Mesendoderm (in vitro differentiated cells): ENCODE measurements around the gene TLR3.

Experiments
- DNase-seq: peaks from one replicate; pipeline ENCODE4 v3.0.0; 2013
- H2AK5ac ChIP-seq: 2 replicates; pipeline ENCODE4 v1.6.1; 2013; ENCODE audit warnings: low read length, inconsistent platforms
- H2BK120ac ChIP-seq: 2 replicates; pipeline ENCODE4 v1.6.1; 2013; ENCODE audit warnings: low read depth, mild to moderate bottlenecking, low read length, moderate library complexity, mixed read lengths
- H2BK15ac ChIP-seq: replicated peaks from 2 replicates; pipeline ENCODE4 v1.6.1; 2013; ENCODE audit warnings: low read depth, mild to moderate bottlenecking, moderate library complexity
- H2BK5ac ChIP-seq: 2 replicates; pipeline ENCODE4 v1.6.1; 2013; ENCODE audit warnings: low read length, inconsistent platforms
- H3K18ac ChIP-seq: 2 replicates; pipeline ENCODE4 v1.6.1; 2013; ENCODE audit warnings: mild to moderate bottlenecking, low read length, mixed read lengths
- H3K23ac ChIP-seq: one replicate; pipeline ENCODE4 v1.6.1; 2013; ENCODE audit warnings: low read length
- H3K27ac ChIP-seq: 2 replicates; pipeline ENCODE4 v1.5.1; 2013; ENCODE audit warnings: low read depth, mild to moderate bottlenecking, inconsistent platforms, low read length, moderate library complexity
- H3K27me3 ChIP-seq: 2 replicates; pipeline ENCODE4 v1.6.1; 2013; ENCODE audit warnings: low read length, control low read depth, mild to moderate bottlenecking, inconsistent platforms; ENCODE audit not compliant: insufficient read depth, poor library complexity
- H3K36me3 ChIP-seq: 2 replicates; pipeline ENCODE4 v1.6.1; 2013; ENCODE audit warnings: low read length, inconsistent platforms; ENCODE audit not compliant: control insufficient read depth, insufficient read depth
- H3K4ac ChIP-seq: one replicate; pipeline ENCODE4 v1.6.1; 2013; ENCODE audit warnings: low read depth, mild to moderate bottlenecking, low read length, moderate library complexity
- H3K4me1 ChIP-seq: 2 replicates; pipeline ENCODE4 v1.6.1; 2013; ENCODE audit warnings: low read depth, low read length, inconsistent platforms; ENCODE audit not compliant: control insufficient read depth
- H3K4me2 ChIP-seq: 2 replicates; pipeline ENCODE4 v1.6.1; 2013; ENCODE audit warnings: low read length
- H3K4me3 ChIP-seq: 2 replicates; pipeline ENCODE4 v1.5.1; 2013; ENCODE audit warnings: mild to moderate bottlenecking, low read length
- H3K56ac ChIP-seq: one replicate; pipeline ENCODE4 v1.6.1; 2013; ENCODE audit warnings: low read length
- H3K79me1 ChIP-seq: 2 replicates; pipeline ENCODE4 v1.6.1; 2013; ENCODE audit warnings: low read length, inconsistent platforms
- H3K79me2 ChIP-seq: 2 replicates; pipeline ENCODE4 v1.6.1; 2013; ENCODE audit warnings: mild to moderate bottlenecking, low read length; ENCODE audit not compliant: control insufficient read depth, insufficient read depth
- H3K9ac ChIP-seq: 2 replicates; pipeline ENCODE4 v1.6.1; 2013; ENCODE audit warnings: low read length, inconsistent platforms
- H4K5ac ChIP-seq: one replicate; pipeline ENCODE4 v1.6.1; 2013; ENCODE audit warnings: low read length
- H4K8ac ChIP-seq: one replicate; pipeline ENCODE4 v1.6.1; 2013; ENCODE audit warnings: low read depth, mild to moderate bottlenecking, control low read depth, low read length, moderate library complexity
- WGBS: extraction: QIAGEN DNeasy Blood & Tissue Kit; methylation state at CpG from one replicate; pipeline ENCODE4 v1.1.7; 2013; ENCODE audit warnings: low lambda C conversion rate, missing lambda C conversion rate; ENCODE audit not compliant: insufficient coverage; ENCODE audit errors: extremely low coverage; 5-methylcytosine and 5-hydroxymethylcytosine counted together

The TLR3 gene

GRCh38 chr4:186023975-186024374, 45.0 kb upstream of the TLR3 start:
- Histone ChIP-seq H3K9ac (no peak overlapping the region), H3K4me1 (no peaks in the 10 kb centered on the region), H3K23ac (no peak overlapping the region), H2BK15ac (no peak overlapping the region), H4K5ac (no peak overlapping the region), H3K27ac (no peak overlapping the region), H3K79me2 (no peaks in the 10 kb centered on the region), H3K36me3 (no peaks in the 10 kb centered on the region), H3K56ac (no peak overlapping the region), H3K18ac (no peak overlapping the region), H2BK120ac (no peak overlapping the region), H3K27me3 (no peaks in the 10 kb centered on the region), H3K4me3 (no peak overlapping the region), H3K4me2 (no peak overlapping the region), H3K79me1 (no peaks in the 10 kb centered on the region), H2BK5ac (no peak overlapping the region), H3K4ac (no peak overlapping the region), H4K8ac (no peak overlapping the region), H2AK5ac (no peak overlapping the region)
- no peak for DNase-seq
- WGBS = no CpG with 5 or more reads among the region's 14 CpGs

- no peak overlapping the region for H3K18ac ChIP-seq
- DNase-seq = no peak
- no CpG with 5 or more reads among the region's 15 CpGs for WGBS
Observed at GRCh38 chr4:186024637-186025407, 44.1 kb upstream of the TLR3 start.

GRCh38 chr4:186025408-186025690, 43.6 kb upstream of the TLR3 start:
- H3K9ac ChIP-seq = no peak overlapping the region
- no peak overlapping the region for H3K4me3 ChIP-seq
- H3K56ac ChIP-seq = no peak overlapping the region
- no peak overlapping the region for H3K27ac ChIP-seq
- no peak overlapping the region for H3K4ac ChIP-seq
- H2BK15ac ChIP-seq = no peak overlapping the region
- H3K27me3 ChIP-seq = no peaks in the 10 kb centered on the region
- H2AK5ac ChIP-seq = no peak overlapping the region
- H4K8ac ChIP-seq = no peak overlapping the region
- peaks cover 2% of the 10 kb centered on the region for H3K4me1 ChIP-seq
- H3K23ac ChIP-seq = no peak overlapping the region
- no peak for DNase-seq
- no peak overlapping the region for H2BK5ac ChIP-seq
- no peaks in the 10 kb centered on the region for H3K36me3 ChIP-seq
- no peak overlapping the region for H3K4me2 ChIP-seq
- H4K5ac ChIP-seq = no peak overlapping the region
- no peak overlapping the region for H3K18ac ChIP-seq
- H3K79me1 ChIP-seq = no peaks in the 10 kb centered on the region
- WGBS = no CpG with 5 or more reads among the region's 7 CpGs
- H2BK120ac ChIP-seq = no peak overlapping the region
- no peaks in the 10 kb centered on the region for H3K79me2 ChIP-seq

More at GRCh38 chr4:186024637-186025407, 44.1 kb upstream of the TLR3 start:
- H2BK5ac ChIP-seq = no peak overlapping the region
- no peak overlapping the region for H3K9ac ChIP-seq
- H3K56ac ChIP-seq = no peak overlapping the region
- no peak overlapping the region for H2AK5ac ChIP-seq
- no peak overlapping the region for H3K23ac ChIP-seq
- no peaks in the 10 kb centered on the region for H3K36me3 ChIP-seq
- no peaks in the 10 kb centered on the region for H3K79me1 ChIP-seq
- no peak overlapping the region for H3K27ac ChIP-seq
- no peak overlapping the region for H2BK15ac ChIP-seq
- H3K4me1 ChIP-seq = no peaks in the 10 kb centered on the region
- H3K4me3 ChIP-seq = no peak overlapping the region
- no peaks in the 10 kb centered on the region for H3K79me2 ChIP-seq
- H4K8ac ChIP-seq = no peak overlapping the region
- H3K4ac ChIP-seq = no peak overlapping the region
- no peak overlapping the region for H4K5ac ChIP-seq
- H2BK120ac ChIP-seq = no peak overlapping the region
- H3K4me2 ChIP-seq = no peak overlapping the region
- no peaks in the 10 kb centered on the region for H3K27me3 ChIP-seq

- Histone ChIP-seq H2BK120ac (no peak overlapping the region), H3K56ac (no peak overlapping the region), H3K79me2 (no peaks in the 10 kb centered on the region), H3K18ac (no peak overlapping the region), H2AK5ac (no peak overlapping the region), H3K4me2 (no peak overlapping the region), H2BK5ac (no peak overlapping the region), H4K5ac (no peak overlapping the region), H3K9ac (no peak overlapping the region), H3K23ac (no peak overlapping the region), H3K4ac (no peak overlapping the region), H3K4me1 (peaks cover 11% of the 10 kb centered on the region), H3K4me3 (no peak overlapping the region), H3K36me3 (no peaks in the 10 kb centered on the region), H2BK15ac (no peak overlapping the region), H3K79me1 (no peaks in the 10 kb centered on the region), H3K27me3 (no peaks in the 10 kb centered on the region), H4K8ac (no peak overlapping the region), H3K27ac (no peak overlapping the region)
- no peak for DNase-seq
- no CpG with 5 or more reads among the region's 5 CpGs for WGBS
Observed at GRCh38 chr4:186027405-186027804, 41.6 kb upstream of the TLR3 start.

- Histone ChIP-seq H3K4me3 (no peak overlapping the region), H3K4me2 (no peak overlapping the region), H3K9ac (no peak overlapping the region), H3K56ac (peak overlapping the region; percentile 37), H3K23ac (no peak overlapping the region), H2BK120ac (no peak overlapping the region), H2BK5ac (no peak overlapping the region), H3K4me1 (peaks cover 13% of the 10 kb centered on the region), H3K27me3 (no peaks in the 10 kb centered on the region), H3K79me1 (no peaks in the 10 kb centered on the region), H3K79me2 (no peaks in the 10 kb centered on the region), H2BK15ac (no peak overlapping the region), H3K4ac (no peak overlapping the region), H2AK5ac (no peak overlapping the region), H3K36me3 (no peaks in the 10 kb centered on the region), H3K27ac (peak overlapping the region; percentile 2), H4K5ac (no peak overlapping the region), H3K18ac (no peak overlapping the region), H4K8ac (no peak overlapping the region)
- DNase-seq = peak; percentile 34
- WGBS = no CpG with 5 or more reads among the region's 11 CpGs
Observed at GRCh38 chr4:186029571-186030398, 39.2 kb upstream of the TLR3 start.
